Naive B cell (primary cell): Measurements from ENCODE around the gene BAD. TPM values are rescaled to one million over a fixed set of nuclear protein-coding genes. Genes with fewer than 3 reads are reported as not detected.

Source experiments
- ATAC-seq, 2 donors: fragments of 150-1000 bp; cut with Tn5 transposase; 2 replicates each; pipeline ENCODE4 v1.10.0; 2021; ENCODE audit warnings: low read depth in 2 of 2, mild to moderate bottlenecking in 2 of 2, moderate library complexity in 2 of 2
- DNase-seq: peaks from one replicate; pipeline ENCODE4 v3.0.0; 2022
- H3K27ac Mint-ChIP-seq, 6 donors: one replicate each; pipeline ENCODE4 v1.8.0; 2020 to 2022; ENCODE audit warnings: mild to moderate bottlenecking in 6 of 6, mixed read lengths in 6 of 6, moderate library complexity in 5 of 6, inconsistent platforms in 2 of 6
- H3K27me3 Mint-ChIP-seq, 3 donors: one replicate each; pipeline ENCODE4 v1.8.0; 2021 to 2022; ENCODE audit warnings: mixed read lengths in 3 of 3, mild to moderate bottlenecking in 1 of 3
- H3K36me3 Mint-ChIP-seq, 2 donors: one replicate each; pipeline ENCODE4 v1.8.0; 2020 to 2022; ENCODE audit warnings: mixed read lengths in 2 of 2, inconsistent platforms in 1 of 2, mild to moderate bottlenecking in 1 of 2
- H3K4me1 Mint-ChIP-seq, 3 donors: one replicate each; pipeline ENCODE4 v1.8.0; 2020 to 2022; ENCODE audit warnings: mixed read lengths in 3 of 3, inconsistent platforms in 1 of 3, mild to moderate bottlenecking in 1 of 3, moderate library complexity in 1 of 3
- H3K4me3 Mint-ChIP-seq, 8 donors: one replicate each; pipeline ENCODE4 v1.8.0; 2020 to 2022; ENCODE audit warnings: mild to moderate bottlenecking in 8 of 8, mixed read lengths in 8 of 8, moderate library complexity in 8 of 8, inconsistent platforms in 2 of 8
- H3K9me3 Mint-ChIP-seq, 7 donors: one replicate each; pipeline ENCODE4 v1.8.0; 2020 to 2022; ENCODE audit warnings: mixed read lengths in 7 of 7, mild to moderate bottlenecking in 5 of 7, inconsistent platforms in 2 of 7, moderate library complexity in 1 of 7
- polyA plus RNA-seq, 6 donors: library from polyadenylated mRNA; unstranded; fragments of 300-500 nt; fragmentation: Illumina TruSeq; gene quantifications; one replicate each; pipeline ENCODE4 v1.2.3, GENCODE V29; 2021; ENCODE audit warnings: low read depth in 6 of 6

Gene BAD
- polyA plus RNA-seq, 6 donors from 2014 or later, result 45.5 to 72.8 (median 52.8) TPM

GRCh38 chr11:64224891-64225607 lies 59.4 kb downstream of the BAD start:
- peak overlapping the region; percentile 33 to 96 (median 94) for H3K4me3 Mint-ChIP-seq
- H3K36me3 Mint-ChIP-seq, result no peaks in the 10 kb centered on the region
- no peaks in the 10 kb centered on the region for H3K9me3 Mint-ChIP-seq
- DNase-seq (no peak), ATAC-seq (no peak)
- peak overlapping the region; percentile 33 to 96 (median 76) for H3K27ac Mint-ChIP-seq
- H3K4me1 Mint-ChIP-seq, result peaks cover 21 to 43% (median 41%) of the 10 kb centered on the region in 3 donors
- H3K27me3 Mint-ChIP-seq, result no peaks in the 10 kb centered on the region

GRCh38 chr11:64224151-64224890 lies 60.1 kb downstream of the BAD start:
- Mint-ChIP-seq H3K9me3 (no peaks in the 10 kb centered on the region), H3K4me1 (peaks cover 18 to 35% (median 34%) of the 10 kb centered on the region in 3 donors), H3K27ac (peak overlapping the region in 4 of 6 donors; percentile 69 to 96 (median 80))

GRCh38 chr11:64223001-64223651 lies 61.3 kb downstream of the BAD start:
- no peak for DNase-seq
- Mint-ChIP-seq H3K9me3 (no peaks in the 10 kb centered on the region), H3K4me1 (peaks cover 17 to 35% (median 26%) of the 10 kb centered on the region in 3 donors), H3K27ac (peak overlapping the region in 2 of 6 donors; percentile 4 to 65), H3K36me3 (no peaks in the 10 kb centered on the region), H3K27me3 (no peaks in the 10 kb centered on the region), H3K4me3 (no peak overlapping the region)
- no peak for ATAC-seq

More at GRCh38 chr11:64224151-64224890, 60.1 kb downstream of the BAD start:
- H3K27me3 Mint-ChIP-seq, result no peaks in the 10 kb centered on the region
- H3K4me3 Mint-ChIP-seq, result peak overlapping the region; percentile 63 to 96 (median 92)
- ATAC-seq, result no peak
- H3K36me3 Mint-ChIP-seq, result no peaks in the 10 kb centered on the region
- no peak for DNase-seq

- Mint-ChIP-seq H3K4me1 (peaks cover 16 to 31% (median 21%) of the 10 kb centered on the region in 3 donors), H3K27ac (peak overlapping the region in 1 of 6 donors; percentile 4), H3K4me3 (no peak overlapping the region), H3K36me3 (no peaks in the 10 kb centered on the region), H3K9me3 (no peaks in the 10 kb centered on the region), H3K27me3 (no peaks in the 10 kb centered on the region)
- DNase-seq, result no peak
- ATAC-seq, result no peak
Observed at GRCh38 chr11:64222651-64223000, 61.8 kb downstream of the BAD start.

- H3K4me3 Mint-ChIP-seq, result no peak overlapping the region
- H3K9me3 Mint-ChIP-seq, result no peaks in the 10 kb centered on the region
- no peaks in the 10 kb centered on the region for H3K36me3 Mint-ChIP-seq
- H3K27me3 Mint-ChIP-seq, result no peaks in the 10 kb centered on the region
- H3K27ac Mint-ChIP-seq, result no peak overlapping the region
- H3K4me1 Mint-ChIP-seq, result peaks cover 12 to 22% (median 14%) of the 10 kb centered on the region in 3 donors
- ATAC-seq, result no peak
- no peak for DNase-seq
Observed at GRCh38 chr11:64220798-64221197, 63.7 kb downstream of the BAD start.

- H3K36me3 Mint-ChIP-seq, result peaks cover 0 to 2% of the 10 kb centered on the region in 2 donors
- H3K9me3 Mint-ChIP-seq, result no peaks in the 10 kb centered on the region
- H3K4me1 Mint-ChIP-seq, result peaks cover 15 to 22% (median 17%) of the 10 kb centered on the region in 3 donors
- no peak for ATAC-seq
- H3K4me3 Mint-ChIP-seq, result no peak overlapping the region
- H3K27me3 Mint-ChIP-seq, result no peaks in the 10 kb centered on the region
- no peak for DNase-seq
- H3K27ac Mint-ChIP-seq, result peak overlapping the region in 1 of 6 donors; percentile 69
Observed at GRCh38 chr11:64220271-64220670, 64.2 kb downstream of the BAD start.

Other genes starting within 250 kb of the BAD start
- not detected for gene FLRT1, start 248.7 kb downstream of the BAD start, polyA plus RNA-seq
- gene MACROD1, start 118.6 kb downstream of the BAD start, polyA plus RNA-seq, result 1 to 10 TPM; 1.5 to 7.0 (median 3.2) TPM
- 10 to 100 TPM; 26.3 to 92.4 (median 63.3) TPM for gene STIP1, start 98.5 kb downstream of the BAD start, polyA plus RNA-seq
- gene FERMT3, start 77.9 kb downstream of the BAD start, polyA plus RNA-seq, result 100 to 1,000 TPM in 5 of 6 donors, 10 to 100 TPM in 1; 98.6 to 148 (median 118) TPM
- gene TRPT1, start 58.5 kb downstream of the BAD start, polyA plus RNA-seq, result 10 to 100 TPM; 60.7 to 97.6 (median 86.0) TPM
- 10 to 100 TPM; 43.6 to 96.6 (median 62.6) TPM for gene NUDT22, start 58.4 kb downstream of the BAD start, polyA plus RNA-seq
- 10 to 100 TPM; 41.9 to 66.6 (median 50.5) TPM for gene DNAJC4, start 54.1 kb downstream of the BAD start, polyA plus RNA-seq
- 10 to 100 TPM; 10.9 to 33.7 (median 28.1) TPM for gene VEGFB, start 50.1 kb downstream of the BAD start, polyA plus RNA-seq
- 10 to 100 TPM; 65.3 to 94.8 (median 79.8) TPM for gene FKBP2, start 43.6 kb downstream of the BAD start, polyA plus RNA-seq
- gene PPP1R14B, start 37.7 kb downstream of the BAD start, polyA plus RNA-seq, result 10 to 100 TPM; 21.2 to 49.9 (median 40.3) TPM
- gene PLCB3, start 33.1 kb downstream of the BAD start, polyA plus RNA-seq, result under 1 TPM in 5 of 6 donors, not detected in 1; 0.12 to 0.55 (median 0.21) TPM
- 10 to 100 TPM; 17.3 to 35.5 (median 21.0) TPM for gene GPR137, start 1.2 kb upstream of the BAD start, polyA plus RNA-seq
- not detected for gene KCNK4, start 6.6 kb upstream of the BAD start, polyA plus RNA-seq
- gene CATSPERZ, start 15.7 kb upstream of the BAD start, polyA plus RNA-seq, result not detected
- 1 to 10 TPM; 3.4 to 8.5 (median 6.5) TPM for gene ESRRA, start 20.9 kb upstream of the BAD start, polyA plus RNA-seq
- 100 to 1,000 TPM; 445 to 606 (median 521) TPM for gene TRMT112, start 32.9 kb upstream of the BAD start, polyA plus RNA-seq
- gene PRDX5, start 33.5 kb upstream of the BAD start, polyA plus RNA-seq, result 100 to 1,000 TPM; 229 to 385 (median 248) TPM
- gene CCDC88B, start 55.5 kb upstream of the BAD start, polyA plus RNA-seq, result 10 to 100 TPM in 5 of 6 donors, 1 to 10 TPM in 1; 9.3 to 73.0 (median 19.4) TPM
- 1 to 10 TPM; 1.1 to 8.3 (median 4.8) TPM for gene RPS6KA4, start 74.5 kb upstream of the BAD start, polyA plus RNA-seq